GM19099 (cell line): ENCODE measurements around the gene NPW.
A peak's percentile ranks its signal among the peaks of the same experiment; 100 is the strongest.

Experiments used
- POLR2A ChIP-seq: IDR thresholded peaks from 3 replicates; pipeline ENCODE4 v1.6.1; 2011; ENCODE audit warnings: low read depth; ENCODE audit not compliant: insufficient read length; ENCODE audit errors: extremely low read depth

The NPW gene

GRCh38 chr16:1980770-1981087, 38.9 kb upstream of the NPW start:
- TF ChIP-seq POLR2A: no peak

- TF ChIP-seq POLR2A: no peak
Measured at GRCh38 chr16:1981398-1981836, 38.2 kb upstream of the NPW start, which contains the start of gene NOXO1. TSS of gene NOXO1 (minus strand) at chr16:1981469. CDS start at chr16:1981179, 290 bp downstream.

- TF ChIP-seq POLR2A: no peak
Measured at GRCh38 chr16:1982013-1982433, 37.6 kb upstream of the NPW start.

GRCh38 chr16:1982991-1983543, 36.5 kb upstream of the NPW start:
- TF ChIP-seq POLR2A: no peak

GRCh38 chr16:1983544-1984346, 35.8 kb upstream of the NPW start, which contains the start of gene GFER:
TSS of gene GFER (plus strand) at chr16:1984193. CDS start at chr16:1984219, 26 bp downstream.
- peak; percentile 93 for TF ChIP-seq POLR2A

- TF ChIP-seq POLR2A: no peak
Measured at GRCh38 chr16:1984347-1985225, 35.0 kb upstream of the NPW start.

- TF ChIP-seq POLR2A: no peak
Measured at GRCh38 chr16:1985466-1986150, 34.0 kb upstream of the NPW start.

- no peak for TF ChIP-seq POLR2A
Measured at GRCh38 chr16:1987198-1987597, 32.4 kb upstream of the NPW start.

GRCh38 chr16:1989209-1990100, 30.1 kb upstream of the NPW start, which contains the start of gene SYNGR3:
TSS of gene SYNGR3 (plus strand) at chr16:1989970. CDS start at chr16:1990103, 133 bp downstream.
- no peak for TF ChIP-seq POLR2A

GRCh38 chr16:1990101-1990350, 29.6 kb upstream of the NPW start:
- TF ChIP-seq POLR2A: no peak

- peak; percentile 35 for TF ChIP-seq POLR2A
Measured at GRCh38 chr16:1990351-1991134, 29.0 kb upstream of the NPW start.

- peak; percentile 67 for TF ChIP-seq POLR2A
Measured at GRCh38 chr16:1991135-1991551, 28.4 kb upstream of the NPW start.

- no peak for TF ChIP-seq POLR2A
Measured at GRCh38 chr16:1991588-1991947, 28.0 kb upstream of the NPW start.
